HG03460 (cell line): ENCODE data around the gene EGF.

Experiments
- ATAC-seq: cut with Tn5 transposase; IDR thresholded peaks from one replicate; pipeline ENCODE4 v1.9.1; 2021; ENCODE audit not compliant: unreplicated experiment

EGF gene

DNA sequence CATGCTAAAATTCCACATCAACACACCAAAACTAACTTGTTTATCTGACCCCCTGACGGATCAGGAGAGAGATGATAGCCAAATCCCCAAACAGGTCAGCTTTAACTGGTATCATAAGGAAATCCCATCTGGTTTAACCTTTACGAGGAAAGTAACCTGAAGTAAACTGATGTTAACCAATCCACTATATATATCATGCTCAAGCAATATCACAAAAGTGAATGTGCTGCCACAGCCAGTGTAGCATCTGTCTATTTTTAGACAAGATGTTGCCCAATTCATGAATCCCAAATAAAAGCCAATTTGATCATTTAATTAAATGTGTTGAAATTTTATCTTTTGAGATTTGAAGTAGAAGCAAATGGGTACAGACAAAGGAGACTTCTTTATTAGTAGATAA, 44.5 kb downstream of the EGF start:
- ATAC-seq = no peak

DNA sequence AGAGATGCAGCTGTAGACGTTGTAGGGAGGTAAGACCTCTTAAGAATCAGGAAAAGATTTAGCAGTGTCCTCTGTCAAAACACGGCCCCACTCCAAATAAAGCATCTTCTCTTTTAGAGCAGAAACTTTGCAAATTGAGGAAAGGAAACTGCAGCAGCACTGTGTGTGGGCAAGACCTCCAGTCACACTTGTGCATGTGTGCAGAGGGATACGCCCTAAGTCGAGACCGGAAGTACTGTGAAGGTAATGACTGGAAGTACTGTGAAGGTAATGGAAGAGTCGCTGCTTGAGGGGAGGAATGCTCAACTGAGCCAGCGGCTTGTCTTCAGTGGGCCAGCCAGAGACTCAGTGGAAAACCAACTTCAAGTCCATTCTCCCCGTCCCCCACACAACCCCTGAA, 46.5 kb downstream of the EGF start:
- ATAC-seq = no peak

DNA sequence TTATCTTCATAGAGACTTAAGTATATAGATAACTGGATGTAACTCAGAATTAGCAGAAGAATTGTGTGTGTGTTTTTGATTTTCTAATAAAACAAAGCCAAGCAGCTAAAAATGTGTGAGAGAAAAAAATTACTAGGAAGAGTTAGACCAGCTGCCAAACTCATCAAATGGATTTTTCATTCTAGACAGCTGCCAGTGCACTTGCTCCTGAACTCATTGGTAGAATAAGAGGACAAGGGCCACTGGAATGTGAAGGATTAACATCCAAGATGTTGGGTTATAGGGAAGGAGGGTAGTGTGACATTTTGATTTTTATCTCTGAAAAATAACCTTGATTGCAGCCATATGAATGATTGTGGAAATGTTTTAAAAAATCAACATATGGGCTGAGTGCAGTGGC, 49.7 kb downstream of the EGF start:
- no peak for ATAC-seq

DNA sequence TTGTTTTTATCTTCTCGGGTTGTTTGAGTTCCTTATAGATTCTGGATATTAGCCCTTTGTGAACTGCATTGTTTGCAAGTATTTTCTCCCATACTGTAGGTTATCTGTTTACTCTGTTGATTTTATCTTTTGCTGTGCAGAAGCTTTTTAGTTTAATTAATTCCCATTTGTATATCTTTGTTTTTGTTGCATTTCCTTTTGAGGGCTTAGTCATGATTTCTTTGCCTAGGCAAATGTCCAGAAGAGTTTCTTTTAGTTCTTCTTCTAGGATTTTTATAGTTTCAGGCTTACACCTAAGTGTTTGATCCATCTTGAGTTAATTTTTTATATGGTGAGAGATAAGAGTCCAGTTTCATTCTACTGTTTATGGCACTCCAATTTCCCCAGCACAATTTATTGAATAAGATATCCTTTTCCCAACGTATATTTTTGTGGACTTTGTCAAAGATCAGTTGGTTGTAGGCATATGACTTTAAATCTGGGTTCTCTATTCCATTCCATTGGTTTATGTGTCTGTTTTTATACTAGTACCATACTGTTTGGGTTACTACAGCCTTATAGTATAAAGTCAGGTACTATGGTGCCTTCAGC, 54.3 kb downstream of the EGF start:
- no peak for ATAC-seq

DNA sequence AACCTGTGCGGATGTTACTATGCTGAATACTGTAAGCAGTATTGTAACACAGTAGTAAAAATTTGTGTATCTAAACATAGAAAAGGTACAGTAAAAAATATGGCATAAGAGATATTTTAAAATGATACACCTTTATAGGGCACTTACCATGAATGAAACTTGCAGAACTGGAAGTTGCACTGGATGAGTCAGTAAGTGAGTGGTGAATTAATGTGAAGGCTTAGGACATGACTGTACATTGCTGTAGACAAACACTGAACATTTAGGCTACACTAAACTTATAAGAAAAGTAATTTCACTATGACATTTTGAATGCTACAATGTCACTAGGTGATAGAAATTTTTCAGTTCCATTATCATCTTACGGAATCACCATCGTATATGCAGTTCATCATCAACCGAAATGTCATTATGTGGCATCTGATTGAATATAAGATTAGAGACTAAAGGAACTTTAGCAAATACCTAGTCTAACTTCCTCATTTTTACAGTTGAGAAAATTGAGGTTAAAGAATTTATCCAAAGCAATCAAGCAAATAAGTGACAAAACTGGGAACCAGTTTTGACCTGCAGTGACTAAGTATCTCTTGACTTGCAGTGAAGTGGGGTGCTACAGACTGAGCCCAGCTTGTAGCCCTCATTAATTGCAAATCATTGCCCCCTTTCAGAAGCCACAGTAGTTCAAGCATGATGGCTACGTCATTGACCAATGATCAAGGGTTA, 55.3 kb downstream of the EGF start:
- peak; percentile 61 for ATAC-seq

DNA sequence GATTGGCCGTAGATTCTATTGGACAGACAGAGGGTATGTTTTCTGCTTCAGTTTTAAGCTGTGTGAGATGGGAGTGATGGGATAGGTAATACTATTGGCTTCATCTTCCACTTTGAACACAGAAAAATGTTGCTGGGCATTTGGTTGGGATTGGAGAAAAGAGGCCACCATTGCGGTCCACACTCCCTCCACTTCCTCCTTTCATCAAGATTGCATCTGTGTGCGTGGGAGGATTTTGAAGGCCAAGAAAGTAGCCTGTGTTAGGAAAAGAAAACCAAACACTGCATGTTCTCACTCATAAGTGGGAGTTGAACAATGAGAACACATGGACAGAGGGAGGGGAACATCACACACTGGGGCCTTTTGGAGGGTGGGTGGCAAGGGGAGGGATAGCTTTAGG, 56.4 kb downstream of the EGF start:
- ATAC-seq = no peak

DNA sequence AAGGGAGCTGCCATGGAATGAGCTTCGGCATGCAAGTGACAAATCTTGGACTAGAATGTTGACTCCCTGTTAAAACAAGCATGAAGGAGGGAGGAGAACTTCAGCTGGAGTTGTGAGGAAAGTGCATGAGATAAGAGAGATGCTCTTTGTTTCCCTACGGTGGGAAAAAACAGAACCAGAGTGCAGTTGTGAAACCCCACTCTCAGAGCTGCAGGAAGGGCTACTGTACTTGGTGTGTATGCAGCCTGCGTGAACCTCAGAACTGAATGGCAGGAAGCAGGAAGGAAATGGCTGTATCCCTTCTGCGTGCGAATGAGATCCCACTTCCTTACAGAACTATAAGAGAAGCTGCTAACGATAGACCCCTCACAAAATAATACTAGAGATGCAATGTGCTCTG, 57.2 kb downstream of the EGF start:
- ATAC-seq = no peak

DNA sequence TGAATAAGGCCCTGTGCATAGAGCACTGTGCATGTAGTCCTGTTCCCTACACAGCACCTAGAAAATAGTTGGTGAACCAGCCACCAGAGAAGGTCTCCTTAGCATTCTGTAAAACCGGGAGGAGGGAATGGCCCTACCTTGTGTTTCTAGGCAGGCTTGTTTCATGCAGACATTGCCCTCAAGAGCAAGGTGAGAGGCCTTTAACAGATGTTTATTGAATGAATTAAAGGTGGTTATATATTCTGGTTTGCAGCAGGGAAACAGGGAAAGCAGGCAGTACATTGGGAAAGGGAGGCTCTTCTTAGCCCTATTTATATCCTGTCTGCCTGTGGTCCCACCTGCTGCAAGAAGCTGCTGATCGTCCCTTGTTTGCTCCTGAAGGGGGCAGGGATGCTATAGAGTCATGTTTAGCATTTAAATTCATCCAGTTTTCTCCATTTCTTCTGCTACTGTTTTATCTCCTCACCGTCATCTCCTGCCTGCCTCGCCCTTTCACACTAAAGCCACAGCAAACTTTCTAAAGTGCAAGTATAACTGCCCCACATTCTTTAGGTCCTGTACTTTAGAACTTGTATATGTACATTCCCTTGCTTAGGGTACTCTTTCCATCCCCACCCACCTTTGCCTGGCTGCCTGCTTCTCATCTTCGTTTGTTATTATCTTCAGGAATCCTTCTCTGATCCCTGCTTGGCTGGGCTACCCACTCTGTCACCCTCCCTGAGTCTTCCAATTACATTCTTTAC, 60.3 kb downstream of the EGF start:
- no peak for ATAC-seq

DNA sequence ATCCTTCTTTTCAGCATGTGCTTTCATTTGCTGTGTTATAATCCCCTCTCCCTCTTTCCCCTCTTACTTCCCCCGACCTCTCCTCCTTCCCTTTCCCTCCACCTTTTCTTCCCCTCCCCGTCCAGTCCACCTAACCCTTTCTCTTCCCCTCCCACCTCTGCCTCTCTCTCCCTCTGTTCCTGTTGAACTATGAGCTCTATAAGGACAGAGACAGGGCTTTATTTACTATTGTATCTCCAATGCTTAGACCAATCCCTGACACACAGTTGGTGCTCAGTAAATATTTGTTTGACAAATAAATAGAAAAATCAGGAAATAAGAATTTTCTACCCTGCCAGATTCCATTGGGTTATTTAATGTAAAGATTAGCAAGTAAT, 60.8 kb downstream of the EGF start:
- no peak for ATAC-seq

DNA sequence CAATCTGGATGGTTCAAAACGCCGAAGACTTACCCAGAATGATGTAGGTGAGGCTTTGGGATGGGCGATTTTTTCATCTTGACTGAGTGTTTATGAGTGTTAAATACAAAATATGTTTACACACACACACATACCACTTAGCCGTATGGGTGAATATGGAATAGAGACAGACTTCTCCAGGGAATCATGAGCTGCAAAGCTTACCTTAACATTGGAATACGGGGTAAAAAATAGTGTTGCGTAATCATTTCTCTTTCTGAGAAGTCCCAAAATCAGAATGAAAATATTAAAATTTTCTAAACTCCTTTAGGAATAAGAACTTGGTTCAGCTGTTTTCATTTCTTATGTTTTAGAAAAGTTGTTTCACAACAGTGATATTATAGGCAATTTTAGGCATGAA, 63.5 kb downstream of the EGF start:
- no peak for ATAC-seq

DNA sequence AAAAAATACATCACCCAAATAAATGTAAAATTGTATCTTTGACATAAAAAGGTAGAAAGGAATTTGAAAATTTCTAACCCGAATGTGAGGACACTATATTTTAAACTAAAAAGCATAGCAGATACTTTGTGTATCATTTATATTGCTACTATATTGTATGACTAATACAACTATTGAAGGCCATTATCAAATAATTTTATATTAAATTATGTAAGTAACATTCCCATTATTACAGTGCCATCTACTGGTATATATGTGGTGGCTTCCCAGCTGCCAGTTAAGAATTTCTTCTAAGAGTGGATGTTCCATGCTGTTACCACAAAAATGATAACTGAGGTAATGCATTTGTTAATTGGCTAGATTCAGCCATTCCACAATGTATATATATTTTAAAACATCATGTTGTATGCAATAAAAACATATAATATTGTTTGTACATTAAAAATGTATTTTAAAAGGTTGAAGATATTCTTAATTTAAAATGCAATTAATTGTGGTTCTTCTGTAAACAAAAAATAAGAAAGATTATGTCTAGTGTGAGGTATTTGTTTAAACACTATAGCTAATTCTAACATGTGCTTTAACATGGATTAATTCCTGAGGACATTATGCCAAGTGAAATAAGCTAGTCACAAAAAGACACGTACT, 65.3 kb downstream of the EGF start:
- ATAC-seq = no peak

DNA sequence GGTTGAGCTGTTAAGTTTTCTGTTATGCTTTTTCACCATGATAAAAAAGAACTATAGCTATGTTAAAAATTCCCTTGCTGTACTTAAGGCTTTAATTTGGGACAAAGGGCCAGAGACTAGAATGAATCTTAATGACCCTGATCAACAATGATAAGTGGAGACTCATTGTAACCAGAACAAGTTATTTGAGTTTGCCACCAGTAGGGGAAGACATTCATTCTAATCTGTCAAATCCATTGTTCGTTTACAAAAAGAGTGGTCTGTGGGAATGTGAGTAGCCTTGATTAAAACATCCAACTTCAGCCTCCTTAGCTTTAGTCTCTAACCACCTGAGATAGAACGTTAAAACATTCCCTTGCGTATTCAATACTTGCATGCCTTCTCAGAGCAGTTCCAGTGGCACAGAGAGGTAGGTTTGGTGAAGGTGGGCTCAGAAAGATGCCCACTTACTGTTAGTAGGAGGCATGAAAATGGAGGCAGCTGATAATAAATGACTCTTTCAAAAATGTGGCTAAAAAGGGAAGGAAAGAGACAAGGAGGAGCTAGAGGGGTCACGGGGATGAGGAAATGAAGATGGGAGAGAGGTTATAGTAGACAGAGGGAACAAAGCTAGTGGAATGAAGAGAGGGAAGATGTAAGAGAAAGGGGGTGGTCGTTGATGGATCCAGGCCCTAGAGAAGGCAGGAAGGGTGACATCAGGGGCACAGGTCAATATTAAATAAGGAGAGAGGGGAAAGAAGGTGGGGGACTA, 66.2 kb downstream of the EGF start:
- no peak for ATAC-seq

DNA sequence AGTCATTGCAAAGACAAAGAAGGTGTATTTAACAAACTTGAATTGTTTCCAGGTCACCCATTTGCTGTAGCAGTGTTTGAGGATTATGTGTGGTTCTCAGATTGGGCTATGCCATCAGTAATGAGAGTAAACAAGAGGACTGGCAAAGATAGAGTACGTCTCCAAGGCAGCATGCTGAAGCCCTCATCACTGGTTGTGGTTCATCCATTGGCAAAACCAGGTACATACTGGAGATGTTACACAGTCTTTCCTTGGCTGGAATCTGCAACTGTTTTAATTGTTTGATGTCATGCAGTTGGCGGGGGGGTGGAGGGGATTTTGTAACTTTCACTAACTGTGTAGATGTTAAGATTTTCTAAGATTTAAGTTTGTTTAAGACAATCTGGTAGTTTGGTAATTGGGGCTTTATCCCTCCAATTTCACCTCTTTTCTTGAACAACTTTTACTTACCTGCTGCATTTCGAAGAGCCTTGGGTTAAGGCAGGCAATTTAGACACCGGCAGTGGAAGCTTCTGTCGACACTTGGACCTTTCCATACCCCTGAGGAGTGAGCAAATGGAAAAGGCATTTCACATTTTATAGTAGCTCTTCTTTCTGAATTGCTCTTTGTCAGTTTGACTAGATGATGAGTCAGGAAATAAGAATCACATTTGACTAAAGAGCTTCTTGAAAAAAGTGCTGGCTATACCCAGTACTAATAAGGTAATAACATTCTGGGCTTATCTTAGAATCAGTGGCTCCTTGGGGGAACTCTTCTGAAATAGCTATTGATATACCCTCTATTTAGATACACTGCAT, 67.4 kb downstream of the EGF start:
- ATAC-seq = no peak

DNA sequence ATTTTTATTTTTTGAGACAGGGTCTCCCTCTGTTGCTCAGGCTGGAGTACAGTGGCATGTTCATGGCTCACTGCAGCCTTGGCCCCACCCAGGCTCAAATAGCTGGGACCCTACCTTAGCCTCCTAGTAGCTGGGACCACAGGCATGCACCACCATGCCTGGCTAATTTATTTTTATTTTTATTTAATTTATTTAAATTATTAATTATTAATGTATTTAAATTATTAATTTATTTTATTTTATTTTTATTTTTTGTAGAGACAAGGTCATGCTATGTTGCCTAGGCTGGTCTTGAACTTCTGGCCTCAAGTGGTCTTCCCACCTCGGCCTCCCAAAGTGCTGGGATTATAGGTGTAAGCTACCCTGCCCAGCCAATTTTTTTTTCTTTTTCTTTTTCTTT, 69.3 kb downstream of the EGF start:
- no peak for ATAC-seq

DNA sequence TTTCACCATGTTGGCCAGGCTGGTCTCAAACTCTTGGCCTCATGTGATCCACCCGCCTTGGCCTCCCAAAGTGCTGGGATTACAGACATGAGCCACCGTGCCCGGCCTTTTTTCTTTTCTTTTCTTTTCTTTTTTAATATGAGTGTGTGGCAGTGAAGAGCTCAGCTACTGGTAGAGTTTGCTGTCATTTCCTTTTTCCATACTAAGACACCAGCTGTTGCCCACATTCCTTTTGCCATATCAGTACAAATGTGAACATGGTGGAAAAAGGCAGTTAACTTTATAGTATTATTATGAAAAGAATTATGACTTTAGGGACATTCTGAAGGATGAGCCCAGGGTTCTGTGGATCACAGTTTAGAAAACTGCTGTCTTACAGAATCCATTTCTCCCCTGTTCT, 69.8 kb downstream of the EGF start:
- ATAC-seq = no peak

DNA sequence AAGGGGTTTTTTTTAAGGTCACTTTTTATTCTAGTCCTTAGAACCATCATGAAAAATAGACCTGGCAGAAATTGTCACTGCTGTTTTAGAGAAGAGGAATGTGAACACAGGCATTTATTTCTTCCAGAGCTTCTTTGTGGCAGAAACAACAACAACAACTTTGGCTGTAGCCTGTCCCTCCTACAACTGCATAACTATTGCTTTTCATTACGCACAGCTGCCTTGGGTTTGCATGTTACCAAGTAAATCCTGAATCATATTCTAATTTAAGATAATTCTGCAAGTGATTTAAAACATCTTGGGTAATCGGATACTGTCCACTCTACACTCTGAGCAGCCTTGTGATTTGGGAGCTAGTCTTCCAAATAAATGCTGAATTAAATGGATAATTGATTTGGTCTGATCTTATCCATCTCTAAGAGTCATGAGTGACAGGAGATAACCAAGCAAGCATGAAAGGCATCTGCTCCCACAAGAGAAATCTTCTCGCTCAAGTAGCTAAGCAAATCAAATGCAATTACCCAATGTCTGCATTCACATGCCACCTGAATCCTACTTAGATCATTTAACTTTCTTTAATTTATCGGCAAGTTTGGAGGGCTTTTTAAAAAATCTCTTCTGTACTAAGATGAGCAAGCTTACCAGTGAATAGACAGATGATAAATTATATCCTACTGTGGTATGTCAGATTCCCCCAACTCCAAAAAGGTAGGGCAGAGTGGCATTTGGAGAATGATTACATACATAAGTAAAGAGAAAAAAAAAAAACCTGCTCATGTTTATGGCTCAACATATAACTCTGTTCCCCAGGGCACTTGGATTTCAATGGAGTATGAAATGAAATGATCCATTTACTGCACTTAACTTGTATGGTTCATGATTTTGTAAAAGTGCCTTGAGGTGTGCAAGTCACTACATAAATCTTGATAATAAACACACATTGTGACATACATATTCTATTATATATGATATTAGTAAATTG, 73.6 kb downstream of the EGF start:
- no peak for ATAC-seq

DNA sequence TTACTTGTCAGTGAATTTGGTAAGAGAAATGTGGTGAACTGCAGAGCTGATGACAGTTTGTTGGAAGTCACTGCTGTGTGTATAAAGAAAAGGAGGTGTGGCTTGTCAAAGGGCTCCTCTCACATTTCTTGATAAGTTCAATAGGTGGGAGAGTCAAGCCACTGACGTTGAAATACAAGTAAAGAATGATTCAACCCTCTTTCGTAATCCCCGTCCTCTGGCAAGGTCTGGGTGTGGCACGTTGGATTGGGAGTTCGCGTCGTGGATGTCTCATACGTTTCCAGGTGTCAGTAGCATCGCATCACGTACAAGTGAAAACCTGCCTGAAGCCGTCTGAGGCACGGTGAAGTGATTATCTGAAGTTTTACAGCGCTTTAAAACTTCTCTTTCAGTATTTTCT, 76.4 kb downstream of the EGF start:
- no peak for ATAC-seq

DNA sequence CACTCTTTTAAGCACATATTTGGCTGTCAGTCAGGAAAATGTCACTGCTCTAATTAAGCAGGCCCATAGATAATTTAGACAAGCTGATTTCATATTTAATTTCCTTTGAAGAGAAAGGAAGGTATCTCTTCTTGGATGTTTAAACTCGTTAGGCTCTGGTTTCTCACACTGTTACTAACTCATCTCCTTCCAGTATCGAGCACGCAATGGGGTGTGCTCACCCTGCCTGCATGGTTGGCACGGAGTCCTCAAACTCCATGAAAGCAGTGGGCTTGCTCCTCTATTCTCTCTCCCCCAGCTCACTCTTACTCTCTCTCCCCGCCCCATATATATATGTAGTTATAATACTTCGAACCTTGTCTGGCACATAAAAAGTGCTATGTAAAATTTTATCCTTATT, 76.9 kb downstream of the EGF start:
- no peak for ATAC-seq
